GM18502 (cell line): ENCODE measurements around the gene RBM33.
"Not testable (repeated sequence)": the region's sequence is repeated elsewhere in the genome, so short reads cannot be mapped to it uniquely, and the experiment has no call there.

ENCODE experiments used
- ATAC-seq: cut with Tn5 transposase; IDR thresholded peaks from one replicate; pipeline ENCODE4 v1.9.1; 2021; ENCODE audit warnings: mild to moderate bottlenecking; ENCODE audit not compliant: unreplicated experiment, poor library complexity

RBM33 gene

DNA sequence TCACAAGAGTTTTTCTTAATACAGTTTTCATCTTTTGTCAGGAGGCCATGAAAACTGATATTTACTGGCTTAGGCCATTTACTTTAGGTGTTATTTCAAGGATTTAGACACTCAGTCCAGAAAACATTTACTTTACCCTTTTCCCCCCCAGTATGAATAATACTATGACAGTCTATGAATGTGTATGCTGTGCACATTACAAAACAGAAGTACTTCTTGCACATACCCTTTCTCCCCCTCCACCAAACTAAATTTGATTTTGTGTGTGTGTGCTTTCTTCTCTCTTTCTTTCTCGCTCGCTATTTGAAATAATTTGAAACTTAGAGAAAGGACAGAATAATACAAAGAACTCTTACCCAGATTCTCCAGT, 41.3 kb downstream of the RBM33 start:
- ATAC-seq, result peak; percentile 20

DNA sequence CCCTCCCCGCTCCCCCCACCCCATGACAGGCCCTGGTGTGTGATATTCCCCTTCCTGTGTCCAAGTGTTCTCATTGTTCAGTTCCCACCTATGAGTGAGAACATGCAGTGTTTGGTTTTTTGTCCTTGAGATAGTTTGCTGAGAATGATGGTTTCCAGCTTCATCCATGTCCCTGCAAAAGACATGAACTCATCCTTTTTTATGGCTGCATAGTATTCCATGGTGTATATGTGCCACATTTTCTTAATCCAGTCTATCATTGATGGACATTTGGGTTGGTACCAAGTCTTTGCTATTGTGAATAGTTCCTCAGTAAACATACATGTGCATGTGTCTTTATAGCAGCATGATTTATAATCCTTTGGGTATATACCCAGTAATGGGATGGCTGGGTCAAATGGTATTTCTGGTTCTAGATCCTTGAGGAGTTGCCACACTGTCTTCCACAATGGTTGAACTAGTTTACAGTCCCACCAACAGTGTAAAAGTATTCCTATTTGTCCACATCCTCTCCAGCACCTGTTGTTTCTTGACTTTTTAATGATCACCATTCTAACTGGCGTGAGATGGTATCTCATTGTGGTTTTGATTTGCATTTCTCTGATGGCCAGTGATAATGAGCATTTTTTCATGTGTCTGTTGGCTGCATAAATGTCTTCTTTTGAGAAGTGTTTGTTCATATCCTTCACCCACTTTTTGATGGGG, 42.3 kb downstream of the RBM33 start:
- ATAC-seq, result not testable (repeated sequence)

DNA sequence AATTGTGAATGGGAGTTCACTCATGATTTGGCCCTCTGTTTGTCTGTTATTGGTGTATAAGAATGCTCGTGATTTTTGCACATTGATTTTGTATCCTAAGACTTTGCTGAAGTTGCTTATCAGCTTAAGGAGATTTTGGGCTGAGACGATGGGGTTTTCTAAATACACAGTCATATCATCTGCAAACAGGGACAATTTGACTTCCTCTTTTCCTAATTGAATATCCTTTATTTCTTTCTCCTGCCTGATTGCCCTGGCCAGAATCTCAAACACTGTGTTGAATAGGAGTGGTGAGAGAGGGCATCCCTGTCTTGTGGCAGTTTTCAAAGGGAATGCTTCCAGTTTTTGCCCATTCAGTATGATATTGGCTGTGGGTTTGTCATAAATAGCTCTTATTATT, 43.8 kb downstream of the RBM33 start:
- not testable (repeated sequence) for ATAC-seq

DNA sequence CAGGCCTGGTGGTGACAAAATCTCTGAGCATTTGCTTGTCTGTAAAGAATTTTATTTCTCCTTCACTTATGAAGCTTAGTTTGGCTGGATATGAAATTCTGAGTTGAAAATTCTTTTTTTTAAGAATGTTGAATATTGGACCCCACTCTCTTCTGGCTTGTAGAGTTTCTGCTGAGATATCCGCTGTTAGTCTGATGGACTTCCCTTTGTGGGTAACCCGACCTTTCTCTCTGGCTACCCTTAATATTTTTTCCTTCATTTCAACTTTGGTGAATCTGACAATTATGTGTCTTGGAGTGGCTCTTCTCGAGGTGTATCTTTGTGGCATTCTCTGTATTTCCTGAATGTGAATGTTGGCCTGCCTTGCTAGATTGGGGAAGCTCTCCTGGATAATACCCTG, 46.2 kb downstream of the RBM33 start:
- ATAC-seq, result not testable (repeated sequence)

DNA sequence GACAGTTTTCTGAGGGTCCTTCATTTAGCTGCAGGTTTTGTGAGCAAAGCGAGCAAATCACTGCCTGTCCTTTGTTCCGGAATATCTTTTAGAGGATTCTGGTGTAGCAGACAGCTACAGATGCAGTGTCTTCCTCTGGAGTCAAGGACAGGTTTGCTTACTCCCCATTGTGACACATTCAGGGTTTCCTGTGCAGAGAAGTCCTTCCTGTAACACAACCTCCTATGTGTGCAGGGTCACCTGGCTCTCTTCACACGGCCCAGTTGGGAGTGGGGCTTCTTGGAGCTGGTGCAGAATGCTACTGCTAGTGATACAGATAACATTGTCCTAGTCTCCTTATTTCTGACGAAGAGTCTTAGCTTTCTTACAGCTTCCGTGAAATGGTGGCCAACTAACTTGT, 47.9 kb downstream of the RBM33 start:
- no peak for ATAC-seq

DNA sequence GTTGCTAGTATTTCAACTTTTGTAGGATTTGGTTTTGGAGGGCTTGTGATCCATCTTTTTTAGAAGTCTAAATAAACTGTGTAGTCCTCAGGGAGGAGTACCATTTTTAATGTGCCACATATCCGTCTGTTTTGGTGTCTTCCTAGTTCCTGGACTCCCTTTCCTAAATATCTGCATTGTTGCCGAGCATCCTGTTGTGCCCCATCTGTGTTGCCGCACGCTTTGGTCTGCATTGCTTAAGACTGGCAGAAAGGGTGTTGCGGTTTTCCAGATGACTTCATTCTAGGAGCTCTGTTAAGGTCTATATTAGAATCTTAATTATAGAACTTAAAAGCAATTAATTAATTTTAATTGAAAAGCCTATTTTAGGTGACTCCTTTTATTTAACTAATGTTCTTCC, 49.4 kb downstream of the RBM33 start:
- ATAC-seq, result no peak

DNA sequence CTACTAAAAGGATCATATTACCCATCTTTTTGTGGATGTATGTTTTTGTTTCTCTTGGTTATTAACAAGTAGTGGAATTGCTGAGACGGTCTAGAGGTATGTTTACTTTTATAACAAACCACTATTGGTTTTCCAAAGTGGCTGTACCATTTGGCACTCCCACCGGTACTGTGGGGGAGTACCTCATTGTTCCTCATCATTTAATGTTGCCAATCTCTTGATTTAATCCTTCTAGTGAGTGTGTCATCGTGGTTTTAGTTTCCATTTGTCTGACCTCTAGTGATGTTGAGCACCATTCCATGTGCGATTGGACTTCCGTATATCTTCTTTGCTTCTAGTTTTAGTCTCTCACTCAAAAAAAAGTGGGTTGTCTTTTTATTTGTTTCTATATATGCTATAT, 50.4 kb downstream of the RBM33 start:
- no peak for ATAC-seq

DNA sequence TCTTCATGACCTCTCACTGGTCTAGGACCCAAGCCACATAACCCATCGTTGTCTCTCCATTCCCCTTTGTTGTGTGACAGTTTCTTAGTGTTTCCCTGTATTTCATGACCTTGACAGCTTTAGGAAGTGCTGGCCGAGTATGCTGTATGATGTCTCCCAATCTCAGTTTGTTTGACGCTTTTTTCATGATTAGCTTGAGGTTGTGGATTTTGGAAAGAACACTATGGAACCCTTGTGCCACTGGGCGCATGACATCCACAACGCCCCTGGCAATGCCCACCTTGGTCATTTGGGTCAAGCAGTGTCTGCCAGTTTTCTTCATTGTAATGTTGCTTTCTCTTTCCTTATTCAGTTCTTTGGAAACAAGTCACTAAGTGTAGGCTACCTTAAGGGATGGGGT, 52.3 kb downstream of the RBM33 start:
- no peak for ATAC-seq

DNA sequence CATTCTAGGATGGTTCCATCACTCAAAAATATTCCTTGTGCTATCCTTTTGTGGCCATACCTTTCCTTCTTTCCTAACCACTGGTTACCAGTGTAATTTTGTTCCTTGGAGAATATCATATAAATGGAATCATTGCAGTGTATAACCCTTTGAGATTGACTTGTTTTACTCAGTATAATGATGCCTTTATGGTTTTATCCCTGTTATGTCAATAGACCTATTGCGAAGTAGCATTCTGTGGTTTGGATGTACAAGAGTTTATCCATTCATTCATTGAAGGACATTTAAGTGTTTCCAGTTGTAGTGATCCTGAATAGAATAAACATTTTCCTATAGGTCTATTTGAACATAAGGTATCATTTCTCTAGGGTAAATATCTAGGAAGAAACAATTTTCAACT, 54.2 kb downstream of the RBM33 start:
- ATAC-seq, result no peak

DNA sequence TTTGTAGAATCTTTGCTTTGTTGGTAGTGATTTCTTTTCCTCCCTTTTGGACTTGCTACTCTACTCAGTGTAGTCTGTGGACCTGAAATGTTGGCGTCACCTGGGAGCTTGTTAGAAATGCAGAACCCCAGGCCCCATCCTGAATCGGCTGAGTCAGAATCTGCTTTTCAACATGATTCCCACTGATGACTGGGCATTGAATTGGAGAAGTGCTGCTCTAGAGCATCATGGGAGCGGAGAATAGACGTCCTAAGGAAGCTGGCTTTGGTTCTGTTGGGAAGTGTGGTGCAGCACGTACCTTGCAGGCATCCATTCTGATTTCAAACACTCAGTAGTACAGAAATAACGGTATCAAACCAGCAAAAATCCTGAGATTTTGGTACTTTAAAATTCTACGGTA, 54.7 kb downstream of the RBM33 start:
- ATAC-seq, result no peak

DNA sequence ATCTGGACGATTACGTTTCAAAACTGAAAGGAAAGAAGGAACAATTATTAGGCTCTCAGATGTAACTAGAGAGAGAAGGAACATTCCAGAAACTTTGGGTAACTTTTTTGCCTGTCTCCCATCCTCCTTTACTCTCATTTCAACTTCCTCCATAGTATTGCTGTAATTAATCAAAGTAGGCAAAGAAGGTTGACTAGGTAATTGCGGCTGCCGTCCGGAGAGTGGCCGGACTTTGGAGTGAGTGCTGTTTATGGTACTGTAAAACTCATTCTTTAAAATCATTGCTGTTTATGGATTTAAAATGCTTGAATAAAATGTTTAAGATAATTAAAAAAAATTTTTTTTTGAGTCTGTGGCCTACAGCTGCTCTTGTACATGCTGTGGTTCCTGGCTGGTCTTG, 56.4 kb downstream of the RBM33 start:
- ATAC-seq, result no peak

DNA sequence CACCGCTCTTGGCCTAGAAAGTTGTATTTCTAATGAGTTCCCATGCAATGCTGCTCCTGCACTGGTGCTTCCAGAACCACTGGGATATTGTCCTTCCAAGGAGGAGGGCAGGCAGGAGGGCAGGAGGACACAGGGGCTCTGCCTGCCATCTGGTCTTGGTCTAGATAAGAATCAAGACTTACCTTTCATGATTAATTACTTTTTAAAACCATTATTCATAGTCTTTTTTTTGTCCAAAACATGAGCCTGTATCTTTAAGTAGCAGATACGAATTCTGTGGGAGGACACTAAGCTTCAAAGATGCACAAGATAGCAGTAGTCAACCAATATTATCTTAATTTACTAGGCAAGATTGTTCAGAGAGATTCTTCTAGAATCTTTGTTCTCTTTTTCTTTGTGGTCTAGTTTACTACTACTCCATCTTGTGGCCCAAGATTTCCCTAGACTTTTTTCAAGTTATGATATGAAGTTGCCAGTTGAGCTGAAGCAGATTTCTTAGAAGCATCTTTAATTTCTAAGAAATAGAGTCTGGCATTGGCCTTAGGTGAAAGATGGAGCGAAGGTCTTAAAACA, 57.6 kb downstream of the RBM33 start:
- no peak for ATAC-seq

DNA sequence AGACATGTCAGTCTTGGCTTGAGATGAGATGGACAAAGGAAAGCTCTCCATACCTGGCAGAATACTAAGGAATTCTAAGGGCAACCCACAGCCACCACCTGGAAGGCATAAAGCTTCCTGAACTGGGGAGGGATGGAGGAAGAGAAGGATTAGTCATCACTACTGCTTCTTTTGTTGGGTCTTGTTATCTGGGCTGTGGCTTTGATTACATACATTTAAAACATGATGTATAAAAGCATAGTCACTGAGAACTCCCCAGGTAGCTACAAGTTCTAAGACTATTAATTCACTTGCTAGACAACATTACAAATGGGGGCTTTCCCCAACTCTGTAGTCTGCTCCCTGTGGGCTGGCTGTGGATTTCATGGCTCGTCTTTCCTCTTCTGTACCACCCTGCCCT, 58.2 kb downstream of the RBM33 start:
- no peak for ATAC-seq

DNA sequence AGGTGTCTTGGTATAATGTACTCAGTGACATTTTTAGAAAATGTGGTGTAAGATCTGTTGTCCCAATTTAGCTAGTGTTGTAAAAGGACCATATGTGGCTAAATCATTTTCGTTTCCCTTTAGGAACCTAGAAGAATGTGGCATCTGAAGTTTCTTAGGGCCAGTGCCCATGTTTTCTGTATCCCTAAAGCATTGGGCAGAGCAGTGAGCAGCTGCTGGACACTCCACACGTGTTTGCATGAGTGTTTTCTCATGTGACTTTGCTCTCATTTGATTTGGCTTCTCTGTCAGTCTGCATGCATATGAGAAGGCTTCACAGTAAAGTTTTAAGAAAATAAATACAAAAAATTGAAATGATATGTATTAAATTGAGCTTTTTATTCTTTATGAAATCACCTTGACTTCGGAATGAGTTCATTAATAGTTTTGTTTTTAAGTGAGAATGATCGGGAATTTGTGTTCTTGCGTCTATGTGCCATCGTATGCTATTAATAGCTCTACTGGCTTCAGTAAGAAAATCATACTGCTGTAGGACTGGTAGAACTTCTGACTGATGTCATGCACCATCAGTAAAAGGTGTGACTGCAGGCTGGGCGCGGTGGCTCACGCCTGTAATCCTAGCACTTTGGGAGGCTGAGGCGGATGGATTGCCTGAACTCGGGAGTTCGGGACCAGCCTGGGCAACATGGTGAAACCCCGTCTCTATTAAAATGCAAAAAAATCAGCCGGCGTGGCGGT, 61.3 kb downstream of the RBM33 start:
- no peak for ATAC-seq

DNA sequence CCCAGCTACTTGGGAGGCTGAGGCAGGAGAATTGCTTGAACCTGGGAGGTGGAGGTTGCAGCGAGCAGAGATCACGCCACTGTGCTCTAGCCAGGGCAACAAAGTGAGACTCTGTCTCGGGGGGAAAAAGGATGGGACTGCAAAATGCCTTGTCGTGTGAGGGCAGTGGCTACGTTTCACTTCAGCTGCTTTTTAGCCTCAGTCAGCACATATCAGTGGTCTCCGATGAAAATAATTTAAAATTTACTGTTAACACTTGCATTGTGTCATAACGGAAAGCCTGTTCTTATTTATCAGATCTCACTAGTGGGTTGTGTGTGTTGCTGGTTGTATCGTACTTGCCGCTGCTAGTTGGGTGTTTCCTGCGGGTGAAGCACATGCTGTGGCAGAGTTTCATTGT, 61.9 kb downstream of the RBM33 start:
- ATAC-seq, result no peak

DNA sequence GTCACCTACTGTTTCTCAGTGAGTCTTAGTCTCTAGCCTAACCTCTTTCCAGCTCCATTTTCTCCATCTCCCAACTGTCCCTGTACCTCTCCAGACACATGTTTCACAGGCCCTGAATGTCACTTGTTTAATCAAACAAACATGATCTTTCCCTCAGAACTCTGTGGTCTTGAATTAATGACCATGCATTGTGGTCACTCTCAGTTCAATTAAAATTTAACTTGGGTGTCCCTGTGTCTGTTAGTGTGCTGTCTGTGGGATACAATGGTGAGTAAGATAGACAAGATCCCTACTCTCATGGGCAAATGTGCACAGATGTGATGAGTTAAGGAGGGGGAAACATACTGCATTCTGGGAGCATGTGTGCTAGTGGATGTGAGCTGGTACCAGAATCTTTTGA, 65.0 kb downstream of the RBM33 start:
- ATAC-seq, result no peak

DNA sequence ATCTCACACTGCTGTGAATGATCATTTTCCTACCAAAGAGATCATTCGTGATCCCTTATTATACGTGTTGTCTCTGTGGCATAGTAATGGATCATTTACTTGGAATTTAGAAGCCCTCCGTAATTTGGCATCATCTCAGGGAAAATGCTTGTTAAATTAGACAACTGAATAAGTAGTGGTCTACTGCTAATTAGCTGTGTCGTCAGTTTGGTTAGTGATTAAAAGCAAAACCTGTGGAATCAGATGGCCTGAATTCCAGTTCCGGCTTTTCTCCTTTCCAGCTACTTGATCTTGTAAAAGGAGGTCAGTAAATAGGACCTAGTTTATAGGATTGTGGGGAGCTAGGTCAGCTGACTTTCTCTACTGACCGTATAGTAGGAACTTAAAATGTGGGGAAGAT, 65.6 kb downstream of the RBM33 start:
- ATAC-seq, result no peak

DNA sequence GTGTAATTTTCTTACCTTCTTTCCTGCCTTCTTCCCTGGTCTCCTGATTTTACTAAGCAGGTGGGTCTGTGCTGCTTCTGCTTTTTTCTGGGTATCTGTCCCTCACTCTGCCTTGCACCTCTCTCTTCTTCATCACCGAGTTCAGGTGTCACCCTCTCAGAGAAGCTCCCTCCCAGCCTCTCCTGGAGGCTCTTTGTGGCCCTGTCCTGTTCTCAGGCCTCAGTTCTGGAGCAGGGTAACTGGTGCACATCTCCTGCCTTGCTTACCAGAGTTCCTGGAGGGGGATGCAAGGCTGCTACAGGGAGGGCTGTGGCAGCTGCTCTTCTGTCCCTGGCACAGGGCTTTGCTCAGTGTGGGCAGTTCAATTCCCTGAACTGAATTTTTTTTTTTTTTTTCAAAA, 66.1 kb downstream of the RBM33 start:
- ATAC-seq, result peak; percentile 81

DNA sequence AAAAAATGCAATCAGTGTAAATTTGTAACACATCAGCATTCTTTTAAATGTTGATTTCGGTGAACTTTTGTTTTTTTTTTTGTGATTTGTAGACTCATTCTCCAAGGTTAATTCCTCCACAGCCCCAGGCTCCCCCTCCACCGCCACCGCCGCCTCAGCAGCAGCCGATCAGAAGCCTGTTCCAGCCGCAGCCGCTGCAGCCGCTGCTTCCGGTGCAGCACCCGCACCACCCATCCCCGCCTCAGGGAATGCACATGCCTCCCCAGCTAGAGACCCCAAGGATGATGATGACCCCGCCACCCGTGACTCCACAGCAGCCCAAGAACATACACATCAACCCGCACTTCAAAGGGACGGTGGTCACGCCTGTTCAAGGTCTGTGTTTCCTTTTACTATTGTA, 66.6 kb downstream of the RBM33 start:
- ATAC-seq, result no peak

DNA sequence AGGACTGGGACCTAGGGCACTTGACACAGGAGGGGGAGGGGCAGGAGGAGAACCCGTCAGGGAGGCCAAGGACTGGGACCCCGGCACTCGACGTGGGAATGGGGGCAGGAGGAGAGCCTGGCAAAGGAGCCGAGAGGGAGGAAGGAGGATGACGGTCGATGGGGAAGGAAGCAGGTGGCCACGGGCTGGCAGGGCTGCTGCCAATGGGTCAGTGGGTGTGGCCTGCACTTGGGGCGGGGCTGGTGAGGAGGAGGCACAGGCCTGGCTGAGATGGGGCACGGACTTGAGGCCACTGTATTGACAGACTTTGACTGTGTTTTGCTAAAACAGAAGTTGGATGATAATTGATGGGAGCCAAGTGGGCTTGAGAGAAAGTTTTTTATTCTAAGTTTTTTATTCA, 68.9 kb downstream of the RBM33 start:
- ATAC-seq, result no peak

DNA sequence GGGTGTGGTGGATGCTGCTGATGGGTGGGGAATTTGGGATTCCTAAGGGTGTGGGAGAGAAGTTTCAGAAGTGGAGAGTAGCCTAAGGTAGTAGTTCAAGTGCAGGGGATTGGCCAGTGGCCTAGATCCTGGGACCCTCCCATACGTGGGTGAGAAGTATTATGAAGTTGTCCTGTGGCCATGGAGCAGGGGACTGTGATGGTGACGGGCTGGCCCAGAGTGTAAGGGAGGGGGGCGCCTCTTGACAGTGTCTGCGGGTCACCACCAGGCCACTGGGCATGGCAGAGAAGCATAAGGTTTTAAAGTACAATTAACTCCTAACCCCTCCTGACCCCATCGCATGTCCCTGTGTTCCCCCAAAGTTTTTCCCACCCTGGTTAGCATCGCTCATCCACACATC, 70.2 kb downstream of the RBM33 start:
- no peak for ATAC-seq
